ENCODE results near the gene PHTF1. TPM values are rescaled to one million over a fixed set of nuclear protein-coding genes. Genes with fewer than 3 reads are reported as not detected.

PHTF1 gene
- total RNA-seq, 4 donors from 2014 or later, result 1.5 to 4.8 (median 2.7) TPM

DNA sequence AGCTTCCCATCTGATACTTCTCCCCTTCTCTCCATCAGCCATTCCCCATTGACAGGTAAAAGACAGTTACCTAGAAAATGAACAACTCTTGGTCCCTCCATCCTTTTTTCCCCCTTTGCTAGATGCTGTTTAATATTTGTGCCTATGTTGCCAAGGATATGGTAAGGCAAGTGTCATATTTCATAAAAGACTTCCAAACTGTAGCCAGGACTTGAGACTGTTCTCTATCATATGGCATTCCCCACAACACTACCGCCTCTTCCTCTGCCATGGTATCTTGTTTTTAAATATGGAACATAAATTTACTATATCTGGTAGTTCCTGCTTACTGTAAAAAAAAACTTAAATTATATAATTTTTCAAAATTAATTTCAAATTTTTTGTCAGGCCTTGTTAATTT is 97.2 kb downstream of the PHTF1 start:
- Histone ChIP-seq H3K27ac (no peak overlapping the region), H3K9me3 (no peaks in the 10 kb centered on the region), H3K4me3 (no peak overlapping the region), H3K4me1 (no peaks in the 10 kb centered on the region), H3K36me3 (no peaks in the 10 kb centered on the region), H3K27me3 (no peaks in the 10 kb centered on the region)
- DNase-seq (ENCODE audit: low spot score in 2 of 2), result no peak
- TF ChIP-seq POLR2A (IDR thresholded peaks at IDR 0.05), result no peak
- TF ChIP-seq EP300 (IDR thresholded peaks at IDR 0.05), result no peak
- TF ChIP-seq POLR2AphosphoS5 (IDR thresholded peaks at IDR 0.05), result no peak
- TF ChIP-seq, protein P1, sequence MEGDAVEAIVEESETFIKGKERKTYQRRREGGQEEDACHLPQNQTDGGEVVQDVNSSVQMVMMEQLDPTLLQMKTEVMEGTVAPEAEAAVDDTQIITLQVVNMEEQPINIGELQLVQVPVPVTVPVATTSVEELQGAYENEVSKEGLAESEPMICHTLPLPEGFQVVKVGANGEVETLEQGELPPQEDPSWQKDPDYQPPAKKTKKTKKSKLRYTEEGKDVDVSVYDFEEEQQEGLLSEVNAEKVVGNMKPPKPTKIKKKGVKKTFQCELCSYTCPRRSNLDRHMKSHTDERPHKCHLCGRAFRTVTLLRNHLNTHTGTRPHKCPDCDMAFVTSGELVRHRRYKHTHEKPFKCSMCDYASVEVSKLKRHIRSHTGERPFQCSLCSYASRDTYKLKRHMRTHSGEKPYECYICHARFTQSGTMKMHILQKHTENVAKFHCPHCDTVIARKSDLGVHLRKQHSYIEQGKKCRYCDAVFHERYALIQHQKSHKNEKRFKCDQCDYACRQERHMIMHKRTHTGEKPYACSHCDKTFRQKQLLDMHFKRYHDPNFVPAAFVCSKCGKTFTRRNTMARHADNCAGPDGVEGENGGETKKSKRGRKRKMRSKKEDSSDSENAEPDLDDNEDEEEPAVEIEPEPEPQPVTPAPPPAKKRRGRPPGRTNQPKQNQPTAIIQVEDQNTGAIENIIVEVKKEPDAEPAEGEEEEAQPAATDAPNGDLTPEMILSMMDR (IDR thresholded peaks at IDR 0.05), result no peak
- WGBS, result 89% methylated on average over 1 of the region's 1 CpG

DNA sequence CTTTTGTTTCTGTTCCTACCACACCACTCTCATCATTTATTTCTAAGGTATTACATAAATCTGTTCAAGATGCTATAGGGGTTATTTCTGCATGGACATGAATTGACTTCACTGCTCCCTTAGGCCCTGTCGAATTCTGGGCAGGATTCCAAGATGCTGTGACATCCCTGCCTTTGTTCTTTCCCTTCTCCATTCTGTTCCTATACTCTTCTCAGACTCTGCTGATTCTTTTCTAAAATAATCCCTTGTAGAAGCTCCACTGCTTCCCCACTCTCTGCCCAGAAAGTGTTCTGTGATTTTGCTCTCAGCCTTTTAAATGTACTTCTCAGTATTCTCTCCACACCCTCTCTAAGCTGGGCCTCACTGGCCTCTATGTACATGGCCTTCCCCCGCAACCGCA is 99.2 kb downstream of the PHTF1 start:
- no peak for DNase-seq (ENCODE audit: low spot score in 2 of 2)
- H3K36me3 ChIP-seq, result no peaks in the 10 kb centered on the region
- no peaks in the 10 kb centered on the region for H3K4me1 ChIP-seq
- no peaks in the 10 kb centered on the region for H3K9me3 ChIP-seq
- WGBS, result 66% methylated on average over 3 of the region's 3 CpGs
- no peaks in the 10 kb centered on the region for H3K27me3 ChIP-seq
- H3K27ac ChIP-seq, result no peak overlapping the region
- no peak for TF ChIP-seq POLR2A (IDR thresholded peaks at IDR 0.05)
- no peak for TF ChIP-seq EP300 (IDR thresholded peaks at IDR 0.05)
- no peak for TF ChIP-seq POLR2AphosphoS5 (IDR thresholded peaks at IDR 0.05)
- TF ChIP-seq, protein P1 (IDR thresholded peaks at IDR 0.05), result no peak
- H3K4me3 ChIP-seq, result no peak overlapping the region

DNA sequence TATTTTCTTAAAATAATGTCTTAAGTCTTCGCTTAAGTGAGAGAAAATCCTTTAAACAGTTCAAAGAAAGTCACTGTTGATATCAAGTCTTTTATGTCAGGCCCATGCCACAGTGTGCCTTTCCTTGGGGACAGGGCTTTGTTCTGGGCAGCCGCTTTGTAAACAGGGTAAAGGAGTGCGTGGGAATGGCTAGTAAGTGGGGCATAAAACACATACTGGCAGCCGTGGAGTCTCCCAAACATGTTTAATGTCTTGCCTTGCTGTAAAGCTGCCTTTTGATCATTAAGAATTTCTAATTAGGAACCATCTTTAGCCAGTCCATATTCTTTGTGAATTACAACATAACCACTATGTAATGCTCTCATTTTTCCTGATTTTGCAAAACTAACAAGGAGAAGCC is 99.7 kb downstream of the PHTF1 start:
- H3K9me3 ChIP-seq, result no peaks in the 10 kb centered on the region
- DNase-seq (ENCODE audit: low spot score in 2 of 2), result no peak
- WGBS, result 82% methylated on average over 4 of the region's 4 CpGs
- H3K36me3 ChIP-seq, result no peaks in the 10 kb centered on the region
- no peak overlapping the region for H3K4me3 ChIP-seq
- TF ChIP-seq, protein P1 (IDR thresholded peaks at IDR 0.05), result no peak
- TF ChIP-seq POLR2AphosphoS5 (IDR thresholded peaks at IDR 0.05), result no peak
- TF ChIP-seq POLR2A (IDR thresholded peaks at IDR 0.05), result no peak
- no peak for TF ChIP-seq EP300 (IDR thresholded peaks at IDR 0.05)
- no peaks in the 10 kb centered on the region for H3K27me3 ChIP-seq
- H3K27ac ChIP-seq, result no peak overlapping the region
- H3K4me1 ChIP-seq, result no peaks in the 10 kb centered on the region

DNA sequence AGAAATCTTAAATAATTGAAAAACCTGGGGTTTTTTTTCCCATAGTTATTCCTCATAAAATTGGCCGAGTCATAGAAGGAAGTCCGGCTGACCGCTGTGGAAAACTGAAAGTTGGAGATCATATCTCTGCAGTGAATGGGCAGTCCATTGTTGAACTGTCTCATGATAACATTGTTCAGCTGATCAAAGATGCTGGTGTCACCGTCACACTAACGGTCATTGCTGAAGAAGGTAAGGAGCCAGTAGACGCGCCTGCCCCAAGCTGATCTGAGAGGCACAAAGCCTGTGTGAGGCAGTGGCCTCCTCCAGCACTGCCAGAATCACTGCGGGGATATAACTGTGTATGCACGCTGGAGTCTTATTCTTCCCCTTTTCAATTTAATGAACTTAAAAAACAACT is 100.3 kb downstream of the PHTF1 start:
- TF ChIP-seq, protein P1 (IDR thresholded peaks at IDR 0.05), result no peak
- no peak for TF ChIP-seq POLR2A (IDR thresholded peaks at IDR 0.05)
- no peak for TF ChIP-seq POLR2AphosphoS5 (IDR thresholded peaks at IDR 0.05)
- no peak for TF ChIP-seq EP300 (IDR thresholded peaks at IDR 0.05)
- WGBS, result 89% methylated on average over 9 of the region's 9 CpGs
- DNase-seq (ENCODE audit: low spot score in 2 of 2), result no peak
- H3K27ac ChIP-seq, result no peak overlapping the region
- no peaks in the 10 kb centered on the region for H3K4me1 ChIP-seq
- no peaks in the 10 kb centered on the region for H3K36me3 ChIP-seq
- H3K4me3 ChIP-seq, result no peak overlapping the region
- no peaks in the 10 kb centered on the region for H3K9me3 ChIP-seq
- H3K27me3 ChIP-seq, result no peaks in the 10 kb centered on the region

DNA sequence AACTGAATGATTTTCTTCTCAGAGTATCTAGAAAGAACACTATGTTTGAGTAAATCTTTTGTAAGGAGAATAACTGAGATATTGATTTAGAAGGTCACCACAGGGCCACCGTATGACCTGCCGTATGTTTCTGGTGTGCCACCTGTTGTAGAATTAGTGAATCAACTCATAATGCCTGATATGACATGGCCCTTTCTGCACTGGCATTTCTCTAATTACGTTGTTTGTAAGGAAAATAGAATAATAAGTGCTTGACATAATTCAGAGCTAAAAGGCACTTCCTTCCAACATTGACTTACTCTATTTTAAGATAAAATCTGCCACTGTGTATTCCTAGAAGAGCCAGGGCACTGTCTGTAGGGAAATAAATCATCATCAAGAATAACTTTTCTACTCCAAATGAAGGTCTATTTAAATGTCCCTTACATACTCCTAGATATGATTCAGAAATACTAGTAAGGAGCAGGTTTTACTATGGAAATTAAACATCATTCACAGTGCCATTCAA is 101.7 kb downstream of the PHTF1 start:
- H3K4me1 ChIP-seq, result no peaks in the 10 kb centered on the region
- H3K36me3 ChIP-seq, result no peaks in the 10 kb centered on the region
- no peak overlapping the region for H3K27ac ChIP-seq
- no peaks in the 10 kb centered on the region for H3K27me3 ChIP-seq
- TF ChIP-seq, protein P1 (IDR thresholded peaks at IDR 0.05), result no peak
- no peak for TF ChIP-seq POLR2A (IDR thresholded peaks at IDR 0.05)
- TF ChIP-seq EP300 (IDR thresholded peaks at IDR 0.05), result no peak
- TF ChIP-seq POLR2AphosphoS5 (IDR thresholded peaks at IDR 0.05), result no peak
- 97% methylated on average over 3 of the region's 3 CpGs for WGBS
- no peaks in the 10 kb centered on the region for H3K9me3 ChIP-seq
- DNase-seq (ENCODE audit: low spot score in 2 of 2), result no peak
- no peak overlapping the region for H3K4me3 ChIP-seq
